Thyroid gland (tissue), 4 donors: Measurements from ENCODE around the gene SMIM14. TPM values are rescaled to one million over a fixed set of nuclear protein-coding genes. Genes with fewer than 3 reads are reported as not detected.

Experiments used
- DNase-seq, 2 donors: peaks; one replicate each; pipeline ENCODE4 v3.0.0-alpha.2; 2019
- H3K27ac ChIP-seq, 3 donors: fragments of 200-600 bp; sonication (generic); 1 replicate in 2 of 3; 2 replicates in 1 of 3; pipeline ENCODE4 v1.5.1; 2016 to 2019; ENCODE audit warnings: mild to moderate bottlenecking in 1 of 3, moderate library complexity in 1 of 3
- H3K27me3 ChIP-seq: fragments of 200-600 bp; sonication (generic); one replicate; pipeline ENCODE4 v1.5.1; 2019
- H3K36me3 ChIP-seq, 2 donors: fragments of 200-600 bp; sonication (generic); one replicate each; pipeline ENCODE4 v1.5.1; 2016 to 2019
- H3K4me1 ChIP-seq, 2 donors: fragments of 200-600 bp; sonication (generic); one replicate each; pipeline ENCODE4 v1.5.1; 2017 to 2019
- H3K4me3 ChIP-seq, 3 donors: fragments of 200-600 bp; sonication (generic); replicated peaks in 1 of 3; 1 replicate in 2 of 3; 2 replicates in 1 of 3; pipeline ENCODE4 v1.5.1; 2016; ENCODE audit warnings: mild to moderate bottlenecking in 1 of 3
- H3K9me3 ChIP-seq: fragments of 200-600 bp; sonication (generic); one replicate; pipeline ENCODE4 v1.5.1; 2017
- POLR2A ChIP-seq, 2 donors: fragments of 450-650 bp; IDR thresholded peaks; one replicate each; pipeline ENCODE4 v1.6.1; 2017; ENCODE audit warnings: antibody characterized with exemption in 2 of 2, mild to moderate bottlenecking in 2 of 2, moderate library complexity in 1 of 2
- WGBS, 2 donors: methylation state at CpG; one replicate each; pipeline ENCODE4 v1.1.5; 2017; 5-methylcytosine and 5-hydroxymethylcytosine counted together
- intact Hi-C: fragments of 100-400 bp; cut with DNase I; formaldehyde crosslinking; loops from one replicate; pipeline ENCODE4 v1.15.1; 2023
- total RNA-seq, 4 donors: library from RNA; depleted of rRNA; stranded (reverse); fragments of >200 nt; gene quantifications; one replicate each; pipeline ENCODE4 v1.2.3, GENCODE V29; 2016
- TF ChIP-seq, protein P1 (sequence below), 6 experiments: fragments of 200-600 bp in 3 of 6; fragments of 450-650 bp in 3 of 6; sonication (generic) in 3 of 6; IDR thresholded peaks; one replicate each; pipeline ENCODE4 v1.5.1; 2016 to 2019; ENCODE audit warnings: antibody characterized with exemption in 6 of 6, mild to moderate bottlenecking in 2 of 6, inconsistent platforms in 1 of 6, moderate library complexity in 1 of 6

Gene SMIM14
- total RNA-seq, 4 donors from 2014 or later, result 52.1 to 72.3 (median 59.2) TPM

DNA sequence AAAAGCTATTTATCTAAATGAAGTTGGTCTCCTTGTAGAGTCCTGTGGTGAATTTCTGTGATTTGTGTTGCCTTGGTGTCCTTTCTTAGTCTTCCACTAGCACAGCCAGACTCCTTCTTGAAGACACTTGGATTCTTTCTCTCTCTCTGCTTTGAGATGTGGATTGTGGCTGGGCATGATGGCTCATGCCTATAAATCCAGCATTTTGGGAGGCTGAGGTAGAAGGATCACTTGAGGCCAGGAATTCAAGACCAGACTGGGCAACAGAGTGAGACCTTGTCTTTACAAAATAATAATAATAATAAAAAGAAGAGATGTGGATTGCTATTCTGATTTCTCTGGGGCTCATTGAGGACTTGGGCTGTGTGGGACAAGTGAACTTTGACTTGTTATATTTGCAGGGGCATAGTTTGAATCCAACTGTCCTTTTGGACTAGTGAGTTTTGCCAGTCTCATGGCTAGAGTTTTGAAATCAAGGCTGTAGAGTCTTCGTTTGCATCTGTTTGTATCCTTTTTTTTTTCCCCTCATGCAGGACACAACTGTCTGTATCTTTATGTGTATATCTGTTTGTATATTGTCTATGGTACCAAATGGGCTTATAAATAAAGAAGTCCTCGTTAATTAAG lies 11.1 kb upstream of the SMIM14 start:
- Histone ChIP-seq H3K9me3 (no peaks in the 10 kb centered on the region), H3K36me3 (no peaks in the 10 kb centered on the region), H3K4me3 (no peak overlapping the region), H3K4me1 (no peaks in the 10 kb centered on the region), H3K27me3 (no peaks in the 10 kb centered on the region), H3K27ac (no peak overlapping the region)
- WGBS, 2 donors, result 89 to 90% methylated on average over 2 of the region's 2 CpGs
- DNase-seq, result no peak
- intact Hi-C loops, result no loop called here
- TF ChIP-seq, protein P1, sequence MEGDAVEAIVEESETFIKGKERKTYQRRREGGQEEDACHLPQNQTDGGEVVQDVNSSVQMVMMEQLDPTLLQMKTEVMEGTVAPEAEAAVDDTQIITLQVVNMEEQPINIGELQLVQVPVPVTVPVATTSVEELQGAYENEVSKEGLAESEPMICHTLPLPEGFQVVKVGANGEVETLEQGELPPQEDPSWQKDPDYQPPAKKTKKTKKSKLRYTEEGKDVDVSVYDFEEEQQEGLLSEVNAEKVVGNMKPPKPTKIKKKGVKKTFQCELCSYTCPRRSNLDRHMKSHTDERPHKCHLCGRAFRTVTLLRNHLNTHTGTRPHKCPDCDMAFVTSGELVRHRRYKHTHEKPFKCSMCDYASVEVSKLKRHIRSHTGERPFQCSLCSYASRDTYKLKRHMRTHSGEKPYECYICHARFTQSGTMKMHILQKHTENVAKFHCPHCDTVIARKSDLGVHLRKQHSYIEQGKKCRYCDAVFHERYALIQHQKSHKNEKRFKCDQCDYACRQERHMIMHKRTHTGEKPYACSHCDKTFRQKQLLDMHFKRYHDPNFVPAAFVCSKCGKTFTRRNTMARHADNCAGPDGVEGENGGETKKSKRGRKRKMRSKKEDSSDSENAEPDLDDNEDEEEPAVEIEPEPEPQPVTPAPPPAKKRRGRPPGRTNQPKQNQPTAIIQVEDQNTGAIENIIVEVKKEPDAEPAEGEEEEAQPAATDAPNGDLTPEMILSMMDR (IDR thresholded peaks at IDR 0.05), result no peak
- TF ChIP-seq POLR2A (IDR thresholded peaks at IDR 0.05), result no peak

DNA sequence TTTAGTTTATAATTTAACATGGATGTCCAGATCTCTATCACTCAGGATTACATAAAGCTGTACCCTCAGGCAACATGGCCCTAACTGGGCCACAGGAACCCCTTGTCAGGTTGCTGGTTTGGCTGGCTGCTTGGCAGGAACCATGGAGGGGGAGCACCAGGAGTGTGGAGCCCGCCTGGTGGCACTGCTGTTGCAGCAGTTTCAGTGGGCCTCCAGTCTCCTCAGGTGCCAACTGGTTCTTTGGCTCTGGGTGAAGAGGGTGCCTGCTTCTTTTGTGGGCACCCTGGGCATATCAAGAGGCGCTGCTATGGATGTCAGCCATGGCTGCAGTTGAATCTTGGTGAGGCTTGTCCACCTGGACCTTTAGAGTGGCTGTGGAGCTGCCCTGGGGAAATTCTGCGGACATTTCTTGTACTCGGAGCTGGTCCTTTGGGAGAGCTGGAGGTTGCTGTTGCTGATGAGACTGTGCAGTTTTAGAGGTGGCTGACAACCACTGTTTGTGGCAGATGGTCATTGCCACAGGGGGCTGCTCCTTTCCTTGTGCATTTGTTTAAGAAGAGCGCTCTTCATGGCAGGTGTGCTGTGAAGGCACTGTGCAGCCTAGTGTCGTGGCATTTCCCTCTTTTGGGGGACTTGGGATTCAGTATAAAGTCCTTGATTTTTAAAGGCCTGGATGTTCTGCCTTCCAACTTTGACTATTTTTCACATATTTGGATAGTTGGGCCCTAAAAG lies 10.3 kb upstream of the SMIM14 start:
- Histone ChIP-seq H3K36me3 (no peaks in the 10 kb centered on the region), H3K4me1 (no peaks in the 10 kb centered on the region), H3K4me3 (no peak overlapping the region), H3K9me3 (no peaks in the 10 kb centered on the region), H3K27ac (no peak overlapping the region), H3K27me3 (no peaks in the 10 kb centered on the region)
- DNase-seq, result no peak
- WGBS, 2 donors, result 86 to 93% methylated on average over 3 to 4 of the region's 6 CpGs
- TF ChIP-seq, protein P1 (IDR thresholded peaks at IDR 0.05), result no peak
- intact Hi-C loops, result no loop called here

DNA sequence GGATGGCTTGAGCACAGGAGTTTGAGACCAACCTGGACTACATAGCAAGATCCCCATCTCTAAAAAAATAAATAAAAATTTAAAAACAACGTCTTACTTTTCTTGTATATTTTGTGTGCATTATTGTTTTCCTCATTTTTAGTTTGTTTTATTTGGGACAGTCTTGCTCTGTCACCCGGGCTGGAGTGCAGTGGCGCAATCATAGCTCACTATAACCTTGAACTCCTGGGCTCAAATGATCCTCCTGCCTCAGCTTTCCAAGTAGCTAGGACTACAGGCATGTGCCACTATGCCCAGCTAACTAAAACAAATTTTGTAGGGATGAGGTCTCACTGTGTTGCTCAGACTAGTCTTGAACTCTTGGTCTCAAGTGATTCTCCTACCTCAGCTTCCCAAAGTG lies 9.5 kb upstream of the SMIM14 start:
- no peak overlapping the region for H3K4me3 ChIP-seq
- no peaks in the 10 kb centered on the region for H3K27me3 ChIP-seq
- no peaks in the 10 kb centered on the region for H3K4me1 ChIP-seq
- DNase-seq, result no peak
- H3K36me3 ChIP-seq, result no peaks in the 10 kb centered on the region
- no peak overlapping the region for H3K27ac ChIP-seq
- WGBS, 2 donors, result 92% methylated on average over 3 of the region's 3 CpGs
- intact Hi-C loops, result no loop called here
- no peaks in the 10 kb centered on the region for H3K9me3 ChIP-seq
- TF ChIP-seq POLR2A (IDR thresholded peaks at IDR 0.05), result no peak
- TF ChIP-seq, protein P1 (IDR thresholded peaks at IDR 0.05), result no peak

DNA sequence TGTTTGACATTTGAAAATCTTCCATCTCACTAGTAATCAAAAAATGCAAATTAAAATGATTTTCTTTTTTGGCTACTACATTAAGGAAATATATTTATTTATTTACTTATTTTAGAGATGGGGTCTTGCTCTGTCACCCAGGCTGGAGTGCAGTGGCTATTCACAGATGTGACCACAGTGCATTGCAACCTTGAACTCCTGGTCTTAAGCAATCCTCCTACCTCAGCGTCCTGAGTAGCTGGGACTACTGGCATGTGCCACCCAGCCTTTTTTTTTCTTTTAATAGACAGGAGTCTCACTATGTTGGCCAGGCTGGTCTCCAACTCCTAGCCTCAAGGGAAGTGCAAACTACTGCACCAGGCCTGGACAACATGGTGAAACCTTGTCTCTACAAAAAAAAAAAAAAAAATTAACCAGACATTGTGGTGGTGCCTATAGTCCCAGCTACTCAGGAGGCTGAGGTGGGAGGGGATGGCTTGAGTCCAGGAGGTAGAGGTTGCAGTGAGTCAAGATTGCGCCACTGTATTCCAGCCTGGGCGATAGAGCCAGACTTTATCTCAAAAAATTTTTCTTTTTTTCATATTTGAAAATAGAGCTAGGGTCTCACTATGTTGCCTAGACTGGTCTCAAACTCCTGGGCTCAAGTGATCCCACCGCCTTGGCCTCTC lies 4.4 kb upstream of the SMIM14 start:
- H3K4me1 ChIP-seq, result peaks cover 0 to 11% of the 10 kb centered on the region in 2 donors
- H3K36me3 ChIP-seq, result no peaks in the 10 kb centered on the region
- TF ChIP-seq, protein P1 (IDR thresholded peaks at IDR 0.05), result no peak
- TF ChIP-seq POLR2A (IDR thresholded peaks at IDR 0.05), result no peak
- DNase-seq, result no peak
- H3K4me3 ChIP-seq, result no peak overlapping the region
- 73 to 90% methylated on average over 4 of the region's 4 CpGs for WGBS, 2 donors
- H3K27ac ChIP-seq, result no peak overlapping the region
- H3K9me3 ChIP-seq, result no peaks in the 10 kb centered on the region
- intact Hi-C loops, result no loop called here
- H3K27me3 ChIP-seq, result no peaks in the 10 kb centered on the region

DNA sequence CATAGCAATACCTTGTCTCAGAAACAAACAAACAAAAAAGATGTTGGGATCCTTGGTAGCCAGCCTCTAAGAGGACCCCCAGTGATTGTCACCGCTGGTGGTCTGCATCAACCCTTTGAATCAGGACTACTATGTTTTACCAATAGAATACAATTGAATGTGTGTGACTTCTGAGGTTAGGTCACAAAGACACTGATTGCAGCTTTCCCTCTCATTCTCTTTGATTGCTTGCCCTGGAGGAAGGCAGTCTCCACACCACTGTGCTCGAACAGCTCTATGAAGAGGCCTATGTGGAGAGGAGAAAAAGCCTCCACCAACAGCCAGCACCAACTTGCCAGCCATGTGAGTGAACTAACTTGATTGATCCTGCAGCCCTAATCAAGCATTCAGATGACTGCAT lies 2.8 kb upstream of the SMIM14 start:
- intact Hi-C loops, result no loop called here
- Histone ChIP-seq H3K36me3 (no peaks in the 10 kb centered on the region), H3K27me3 (no peaks in the 10 kb centered on the region), H3K4me3 (no peak overlapping the region), H3K9me3 (no peaks in the 10 kb centered on the region), H3K4me1 (peaks cover 0 to 11% of the 10 kb centered on the region in 2 donors), H3K27ac (no peak overlapping the region)
- TF ChIP-seq, protein P1 (IDR thresholded peaks at IDR 0.05), result no peak
- no peak for TF ChIP-seq POLR2A (IDR thresholded peaks at IDR 0.05)
- DNase-seq, result no peak
- 89 to 96% methylated on average over 2 of the region's 2 CpGs for WGBS, 2 donors
